ENCODE results near the gene GOLGA7B. TPM values are rescaled to one million over a fixed set of nuclear protein-coding genes. Genes with fewer than 3 reads are reported as not detected.

Gene GOLGA7B
- total RNA-seq, 1 donor = under 0.01 TPM

DNA sequence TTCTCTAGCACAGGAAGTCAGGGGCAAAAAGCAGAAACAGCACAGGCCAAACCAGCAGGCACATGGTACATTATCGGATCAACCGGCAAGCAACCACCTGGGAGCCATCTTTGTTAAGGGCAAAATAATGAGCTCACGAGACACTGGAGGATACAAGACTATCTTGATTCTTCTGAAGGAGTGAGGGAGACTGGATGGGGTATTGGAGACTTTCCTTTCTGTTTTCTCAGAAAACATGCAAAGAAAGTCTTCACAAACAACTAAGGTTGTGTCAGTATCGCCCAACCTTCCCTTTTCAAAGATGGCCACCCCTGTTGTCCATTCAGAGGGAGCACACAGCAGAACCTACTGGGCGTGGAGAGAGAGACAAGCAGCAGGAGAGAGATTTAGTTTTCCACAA lies 29.6 kb downstream of the GOLGA7B start:
- no peak overlapping the region for H2AFZ ChIP-seq (ENCODE audit: low read length)
- peaks cover 16% of the 10 kb centered on the region for H3K4me1 ChIP-seq (ENCODE audit: insufficient read depth, low read length)
- no peak overlapping the region for H3K4me2 ChIP-seq (ENCODE audit: insufficient read depth, low read length)
- no peaks in the 10 kb centered on the region for H3K36me3 ChIP-seq (ENCODE audit: insufficient read depth, low read length)
- peaks cover 4% of the 10 kb centered on the region for H3K27me3 ChIP-seq (ENCODE audit: insufficient read depth, low read length)
- H3K4me3 ChIP-seq (ENCODE audit: insufficient read depth, low read length) = no peak overlapping the region
- H3K9me3 ChIP-seq (ENCODE audit: low read depth, low read length) = no peaks in the 10 kb centered on the region
- H3K27ac ChIP-seq (ENCODE audit: low read depth, low read length) = no peak overlapping the region
- no peaks in the 10 kb centered on the region for H4K20me1 ChIP-seq (ENCODE audit: insufficient read depth, low read length)
- DNase-seq (ENCODE audit: insufficient read length, low spot score, missing footprints) = no peak
- TF ChIP-seq, protein P1, sequence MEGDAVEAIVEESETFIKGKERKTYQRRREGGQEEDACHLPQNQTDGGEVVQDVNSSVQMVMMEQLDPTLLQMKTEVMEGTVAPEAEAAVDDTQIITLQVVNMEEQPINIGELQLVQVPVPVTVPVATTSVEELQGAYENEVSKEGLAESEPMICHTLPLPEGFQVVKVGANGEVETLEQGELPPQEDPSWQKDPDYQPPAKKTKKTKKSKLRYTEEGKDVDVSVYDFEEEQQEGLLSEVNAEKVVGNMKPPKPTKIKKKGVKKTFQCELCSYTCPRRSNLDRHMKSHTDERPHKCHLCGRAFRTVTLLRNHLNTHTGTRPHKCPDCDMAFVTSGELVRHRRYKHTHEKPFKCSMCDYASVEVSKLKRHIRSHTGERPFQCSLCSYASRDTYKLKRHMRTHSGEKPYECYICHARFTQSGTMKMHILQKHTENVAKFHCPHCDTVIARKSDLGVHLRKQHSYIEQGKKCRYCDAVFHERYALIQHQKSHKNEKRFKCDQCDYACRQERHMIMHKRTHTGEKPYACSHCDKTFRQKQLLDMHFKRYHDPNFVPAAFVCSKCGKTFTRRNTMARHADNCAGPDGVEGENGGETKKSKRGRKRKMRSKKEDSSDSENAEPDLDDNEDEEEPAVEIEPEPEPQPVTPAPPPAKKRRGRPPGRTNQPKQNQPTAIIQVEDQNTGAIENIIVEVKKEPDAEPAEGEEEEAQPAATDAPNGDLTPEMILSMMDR (IDR thresholded peaks at IDR 0.05; ENCODE audit: extremely low read depth, low read depth, low read length) = no peak
- no peaks in the 10 kb centered on the region for H3K79me2 ChIP-seq (ENCODE audit: insufficient read depth, low read length)

DNA sequence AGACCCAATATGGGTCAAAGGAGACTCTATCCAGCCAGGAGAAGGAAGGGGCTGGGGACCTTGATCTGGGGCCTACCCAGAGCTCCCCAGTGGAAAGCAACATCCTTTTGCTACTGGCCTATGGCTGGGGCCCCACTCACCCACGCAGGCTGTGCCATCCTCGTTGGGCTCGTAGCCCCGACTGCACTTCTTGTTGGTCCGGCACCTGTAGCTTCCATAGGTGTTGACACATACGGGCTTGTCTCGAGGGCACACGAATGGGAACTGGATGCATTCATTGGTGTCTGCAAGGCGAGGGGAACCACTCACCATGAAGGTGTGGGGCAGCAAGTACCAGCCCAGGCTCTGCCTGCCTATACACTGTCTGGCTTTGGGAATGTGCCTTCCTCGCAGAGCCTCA lies 30.5 kb downstream of the GOLGA7B start:
- H3K4me3 ChIP-seq (ENCODE audit: insufficient read depth, low read length) = no peak overlapping the region
- H3K27ac ChIP-seq (ENCODE audit: low read depth, low read length) = no peak overlapping the region
- H3K36me3 ChIP-seq (ENCODE audit: insufficient read depth, low read length) = no peaks in the 10 kb centered on the region
- H3K27me3 ChIP-seq (ENCODE audit: insufficient read depth, low read length) = no peaks in the 10 kb centered on the region
- no peak overlapping the region for H3K4me2 ChIP-seq (ENCODE audit: insufficient read depth, low read length)
- no peaks in the 10 kb centered on the region for H3K9me3 ChIP-seq (ENCODE audit: low read depth, low read length)
- TF ChIP-seq, protein P1 (IDR thresholded peaks at IDR 0.05; ENCODE audit: extremely low read depth, low read depth, low read length) = no peak
- DNase-seq (ENCODE audit: insufficient read length, low spot score, missing footprints) = no peak
- H3K79me2 ChIP-seq (ENCODE audit: insufficient read depth, low read length) = no peaks in the 10 kb centered on the region
- H3K4me1 ChIP-seq (ENCODE audit: insufficient read depth, low read length) = peaks cover 16% of the 10 kb centered on the region
- no peaks in the 10 kb centered on the region for H4K20me1 ChIP-seq (ENCODE audit: insufficient read depth, low read length)
- H2AFZ ChIP-seq (ENCODE audit: low read length) = no peak overlapping the region

DNA sequence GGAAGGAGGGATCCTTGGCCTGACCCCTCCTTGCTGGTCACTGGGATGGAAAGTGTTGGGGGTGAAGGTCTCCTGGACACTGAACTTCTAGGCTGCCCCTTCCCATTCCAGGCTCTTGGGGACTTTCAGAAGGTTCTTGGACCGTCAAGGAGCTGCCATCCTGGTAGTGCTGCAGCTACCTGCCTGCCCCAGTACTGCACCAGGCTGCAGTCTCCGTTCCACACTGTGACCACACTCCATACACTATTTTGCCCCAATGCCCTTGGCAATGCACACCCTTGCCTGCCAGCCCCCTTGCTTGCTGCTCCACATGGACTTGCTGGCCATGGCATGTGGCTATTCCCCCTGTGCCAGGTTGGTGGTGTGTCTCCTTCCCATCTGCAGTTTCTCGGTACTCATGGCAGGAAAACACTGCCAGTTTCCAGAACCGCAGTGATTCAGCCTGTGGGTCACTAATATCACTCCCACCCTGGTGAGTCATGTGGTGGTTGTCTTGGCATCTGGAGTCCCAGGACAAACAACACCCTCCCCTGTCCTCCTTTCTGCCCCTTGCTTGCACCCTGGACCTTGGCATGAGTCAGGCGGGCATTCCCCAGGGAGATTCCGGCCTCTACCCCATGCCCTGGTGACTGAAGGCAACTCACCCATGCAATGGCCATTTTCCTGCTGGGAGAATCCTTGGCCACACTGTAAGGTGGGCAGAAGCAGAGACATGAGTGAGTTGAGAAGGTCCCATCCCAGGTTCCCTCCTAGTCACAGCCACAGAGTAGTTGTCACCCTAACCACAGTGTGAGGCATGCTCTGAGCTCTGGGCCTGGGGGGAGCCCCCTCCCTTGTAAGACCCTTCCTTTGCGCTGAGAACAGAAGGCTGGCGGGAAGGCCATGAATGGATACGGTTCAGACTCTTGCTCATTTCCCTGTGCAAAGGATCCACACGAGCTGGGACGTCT lies 32.8 kb downstream of the GOLGA7B start:
- Histone ChIP-seq H3K36me3 (ENCODE audit: insufficient read depth, low read length) (no peaks in the 10 kb centered on the region), H3K4me1 (ENCODE audit: insufficient read depth, low read length) (peaks cover 16% of the 10 kb centered on the region), H3K27ac (ENCODE audit: low read depth, low read length) (no peak overlapping the region), H3K79me2 (ENCODE audit: insufficient read depth, low read length) (no peaks in the 10 kb centered on the region), H3K4me2 (ENCODE audit: insufficient read depth, low read length) (peak overlapping the region; percentile 30), H2AFZ (ENCODE audit: low read length) (no peak overlapping the region), H3K27me3 (ENCODE audit: insufficient read depth, low read length) (no peaks in the 10 kb centered on the region), H3K9me3 (ENCODE audit: low read depth, low read length) (no peaks in the 10 kb centered on the region), H3K4me3 (ENCODE audit: insufficient read depth, low read length) (no peak overlapping the region), H4K20me1 (ENCODE audit: insufficient read depth, low read length) (no peaks in the 10 kb centered on the region)
- TF ChIP-seq, protein P1 (IDR thresholded peaks at IDR 0.05; ENCODE audit: extremely low read depth, low read depth, low read length) = no peak
- DNase-seq (ENCODE audit: insufficient read length, low spot score, missing footprints) = peak; percentile 98

DNA sequence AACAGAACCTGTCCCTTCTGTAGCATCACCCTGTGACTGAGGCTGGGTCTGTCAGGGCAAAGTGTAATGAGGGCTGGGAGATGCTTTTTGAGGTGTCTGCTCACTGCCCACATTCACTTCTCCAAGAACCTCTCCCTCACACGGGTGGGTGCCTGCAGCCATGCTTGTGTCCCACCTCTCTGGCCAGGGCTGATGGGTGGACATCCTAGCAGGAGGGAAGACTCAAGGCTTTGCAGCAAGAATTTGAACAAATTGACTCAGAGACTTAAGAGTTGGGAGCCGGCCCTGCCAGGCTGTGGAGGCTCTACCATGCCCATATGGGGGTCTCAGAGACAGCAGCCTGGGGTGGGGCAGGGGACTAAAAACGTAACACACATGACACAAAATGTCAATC lies 33.4 kb downstream of the GOLGA7B start:
- Histone ChIP-seq H3K4me1 (ENCODE audit: insufficient read depth, low read length) (peaks cover 16% of the 10 kb centered on the region), H2AFZ (ENCODE audit: low read length) (no peak overlapping the region), H3K27ac (ENCODE audit: low read depth, low read length) (no peak overlapping the region), H3K4me3 (ENCODE audit: insufficient read depth, low read length) (no peak overlapping the region), H3K27me3 (ENCODE audit: insufficient read depth, low read length) (no peaks in the 10 kb centered on the region), H3K9me3 (ENCODE audit: low read depth, low read length) (no peaks in the 10 kb centered on the region), H3K79me2 (ENCODE audit: insufficient read depth, low read length) (no peaks in the 10 kb centered on the region), H3K36me3 (ENCODE audit: insufficient read depth, low read length) (no peaks in the 10 kb centered on the region), H4K20me1 (ENCODE audit: insufficient read depth, low read length) (no peaks in the 10 kb centered on the region), H3K4me2 (ENCODE audit: insufficient read depth, low read length) (peak overlapping the region; percentile 30)
- DNase-seq (ENCODE audit: insufficient read length, low spot score, missing footprints) = no peak
- TF ChIP-seq, protein P1 (IDR thresholded peaks at IDR 0.05; ENCODE audit: extremely low read depth, low read depth, low read length) = no peak

All from osteoblast (primary cell).